ENCODE results near the gene LRP8. TPM values are rescaled to one million over a fixed set of nuclear protein-coding genes. Genes with fewer than 3 reads are reported as not detected.

Gene LRP8
- total and polyA plus RNA-seq, 2 of the 13 experiments (the other 11 are each of a cell fraction or from before 2014, with no cell fraction given) = 17.3 to 17.4 TPM

DNA sequence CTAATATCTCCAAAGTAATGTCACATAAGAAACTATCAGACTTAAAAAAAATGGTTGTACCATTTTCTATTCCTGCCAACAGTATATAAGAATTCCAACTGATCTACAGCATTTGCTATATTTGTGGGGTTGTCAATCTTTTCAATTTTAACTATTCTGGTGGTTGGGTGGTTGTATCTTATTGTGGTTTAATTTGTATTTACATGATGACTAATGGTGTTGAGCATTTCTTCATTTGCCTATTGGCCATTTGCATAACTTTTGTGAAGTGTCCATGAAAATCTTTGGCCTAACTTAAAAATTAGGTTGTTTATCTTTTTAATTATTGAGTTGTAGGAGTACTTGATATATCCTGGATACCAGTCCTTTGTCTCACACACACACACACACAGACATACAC lies 26.2 kb upstream of the LRP8 start (continued):
- TF ChIP-seq, protein P1, sequence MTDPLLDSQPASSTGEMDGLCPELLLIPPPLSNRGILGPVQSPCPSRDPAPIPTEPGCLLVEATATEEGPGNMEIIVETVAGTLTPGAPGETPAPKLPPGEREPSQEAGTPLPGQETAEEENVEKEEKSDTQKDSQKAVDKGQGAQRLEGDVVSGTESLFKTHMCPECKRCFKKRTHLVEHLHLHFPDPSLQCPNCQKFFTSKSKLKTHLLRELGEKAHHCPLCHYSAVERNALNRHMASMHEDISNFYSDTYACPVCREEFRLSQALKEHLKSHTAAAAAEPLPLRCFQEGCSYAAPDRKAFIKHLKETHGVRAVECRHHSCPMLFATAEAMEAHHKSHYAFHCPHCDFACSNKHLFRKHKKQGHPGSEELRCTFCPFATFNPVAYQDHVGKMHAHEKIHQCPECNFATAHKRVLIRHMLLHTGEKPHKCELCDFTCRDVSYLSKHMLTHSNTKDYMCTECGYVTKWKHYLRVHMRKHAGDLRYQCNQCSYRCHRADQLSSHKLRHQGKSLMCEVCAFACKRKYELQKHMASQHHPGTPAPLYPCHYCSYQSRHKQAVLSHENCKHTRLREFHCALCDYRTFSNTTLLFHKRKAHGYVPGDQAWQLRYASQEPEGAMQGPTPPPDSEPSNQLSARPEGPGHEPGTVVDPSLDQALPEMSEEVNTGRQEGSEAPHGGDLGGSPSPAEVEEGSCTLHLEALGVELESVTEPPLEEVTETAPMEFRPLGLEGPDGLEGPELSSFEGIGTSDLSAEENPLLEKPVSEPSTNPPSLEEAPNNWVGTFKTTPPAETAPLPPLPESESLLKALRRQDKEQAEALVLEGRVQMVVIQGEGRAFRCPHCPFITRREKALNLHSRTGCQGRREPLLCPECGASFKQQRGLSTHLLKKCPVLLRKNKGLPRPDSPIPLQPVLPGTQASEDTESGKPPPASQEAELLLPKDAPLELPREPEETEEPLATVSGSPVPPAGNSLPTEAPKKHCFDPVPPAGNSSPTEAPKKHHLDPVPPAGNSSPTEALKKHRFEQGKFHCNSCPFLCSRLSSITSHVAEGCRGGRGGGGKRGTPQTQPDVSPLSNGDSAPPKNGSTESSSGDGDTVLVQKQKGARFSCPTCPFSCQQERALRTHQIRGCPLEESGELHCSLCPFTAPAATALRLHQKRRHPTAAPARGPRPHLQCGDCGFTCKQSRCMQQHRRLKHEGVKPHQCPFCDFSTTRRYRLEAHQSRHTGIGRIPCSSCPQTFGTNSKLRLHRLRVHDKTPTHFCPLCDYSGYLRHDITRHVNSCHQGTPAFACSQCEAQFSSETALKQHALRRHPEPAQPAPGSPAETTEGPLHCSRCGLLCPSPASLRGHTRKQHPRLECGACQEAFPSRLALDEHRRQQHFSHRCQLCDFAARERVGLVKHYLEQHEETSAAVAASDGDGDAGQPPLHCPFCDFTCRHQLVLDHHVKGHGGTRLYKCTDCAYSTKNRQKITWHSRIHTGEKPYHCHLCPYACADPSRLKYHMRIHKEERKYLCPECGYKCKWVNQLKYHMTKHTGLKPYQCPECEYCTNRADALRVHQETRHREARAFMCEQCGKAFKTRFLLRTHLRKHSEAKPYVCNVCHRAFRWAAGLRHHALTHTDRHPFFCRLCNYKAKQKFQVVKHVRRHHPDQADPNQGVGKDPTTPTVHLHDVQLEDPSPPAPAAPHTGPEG (CRISPR knock-in tag; IDR thresholded peaks at IDR 0.05) = no peak
- no peak for TF ChIP-seq ZNF12 (CRISPR knock-in tag; IDR thresholded peaks at IDR 0.05)
- no peak for TF ChIP-seq SP1 (IDR thresholded peaks at IDR 0.05)
- no peak for TF ChIP-seq SP1 (CRISPR knock-in tag; IDR thresholded peaks at IDR 0.05)
- TF ChIP-seq FOXM1 (CRISPR knock-in tag; IDR thresholded peaks at IDR 0.05) = no peak
- no peak for TF ChIP-seq SMC3 (IDR thresholded peaks at IDR 0.05; ENCODE audit: low read length)
- no peak for TF ChIP-seq ZKSCAN1 (IDR thresholded peaks at IDR 0.05; ENCODE audit: low read length)
- no peak for TF ChIP-seq NR2F2 (IDR thresholded peaks at IDR 0.05; ENCODE audit: borderline replicate concordance, low read depth)

DNA sequence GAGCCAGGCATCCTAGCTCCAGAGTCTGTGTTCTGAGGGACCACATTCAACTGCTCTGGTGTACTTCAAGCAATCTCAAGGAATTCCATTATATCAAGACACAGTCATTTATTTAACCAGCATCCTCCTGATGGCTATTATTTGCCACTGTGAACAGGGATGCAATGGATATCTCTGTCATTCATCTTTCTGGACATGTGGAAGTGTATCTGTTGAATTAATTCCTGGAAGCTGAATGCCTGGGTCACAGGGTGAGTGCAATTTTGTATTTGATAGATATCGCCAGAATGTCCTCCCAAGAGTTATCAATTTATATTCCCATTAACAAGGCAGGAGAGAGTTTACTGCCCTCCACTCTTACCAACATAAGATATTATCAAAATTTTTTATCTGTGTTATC lies 24.7 kb upstream of the LRP8 start:
- no peaks in the 10 kb centered on the region for H3K36me3 ChIP-seq (replicated peaks in 1 of 2; ENCODE audit: control insufficient read depth in 1 of 2, insufficient read depth in 2 of 2, low read length in 2 of 2)
- FAIRE-seq (no peak), ATAC-seq (no peak), DNase-seq (ENCODE audit: low spot score) (no peak)
- H3K4me1 ChIP-seq (ENCODE audit: insufficient read depth, low read length) = no peaks in the 10 kb centered on the region
- no peak overlapping the region for H3K27ac ChIP-seq (ENCODE audit: extremely low read length, insufficient read depth, low read length)
- no peaks in the 10 kb centered on the region for H3K9me3 ChIP-seq (ENCODE audit: low read length)
- in situ Hi-C loops (cut with HindIII; ENCODE audit: extremely low pct_ligation_motif_present, low pct_unique_long_range_greater_than_20kb) (no loop called here), intact Hi-C loops (cut with micrococcal nuclease; ENCODE audit: unreplicated experiment) (no loop called here)
- ChIA-PET CTCF (ENCODE audit: low intra/inter-chr PET ratio, low total read pairs) (no interaction called here), POLR2A (no interaction called here)
- no peak overlapping the region for H2AFZ ChIP-seq (ENCODE audit: low read length)
- H4K20me1 ChIP-seq (ENCODE audit: insufficient read depth, low read length) = no peaks in the 10 kb centered on the region
- H3K79me2 ChIP-seq (ENCODE audit: insufficient read depth, low read length) = no peaks in the 10 kb centered on the region
- BruUV-seq (replicated peaks) = no TSS peak
- H3K27me3 ChIP-seq (ENCODE audit: control insufficient read depth in 1 of 2, insufficient read depth in 2 of 2, low read length in 2 of 2) = peaks cover 0 to 21% of the 10 kb centered on the region in 2 experiments; a peak in 4 of 5 replicates
- H3K4me3 ChIP-seq (replicated peaks in 1 of 3; ENCODE audit: insufficient read depth in 1 of 3, low read depth in 2 of 3, low read length in 3 of 3) = no peak overlapping the region
- WGBS (ENCODE audit: low lambda C conversion rate) = 0% methylated on average over 1 of the region's 1 CpG
- no peak overlapping the region for H3K9ac ChIP-seq (ENCODE audit: insufficient read depth, low read depth, low read length)
- no peak overlapping the region for H3K4me2 ChIP-seq (ENCODE audit: low read depth, low read length)
- no peak for TF ChIP-seq ZNF703 (CRISPR knock-in tag; IDR thresholded peaks at IDR 0.05; ENCODE audit: borderline replicate concordance)
- TF ChIP-seq MLLT10 (CRISPR knock-in tag; IDR thresholded peaks at IDR 0.05) = no peak
- no peak for TF ChIP-seq HIVEP1 (CRISPR knock-in tag; IDR thresholded peaks at IDR 0.05)
- TF ChIP-seq SPEN (CRISPR knock-in tag; IDR thresholded peaks at IDR 0.05; ENCODE audit: low read depth) = no peak
- no peak for TF ChIP-seq ZNF879 (CRISPR knock-in tag; IDR thresholded peaks at IDR 0.05)
- TF ChIP-seq ZNF335 (CRISPR knock-in tag; IDR thresholded peaks at IDR 0.05) = no peak
- TF ChIP-seq ZNF737 (CRISPR knock-in tag; IDR thresholded peaks at IDR 0.05; ENCODE audit: borderline replicate concordance) = no peak
- TF ChIP-seq, protein P2, sequence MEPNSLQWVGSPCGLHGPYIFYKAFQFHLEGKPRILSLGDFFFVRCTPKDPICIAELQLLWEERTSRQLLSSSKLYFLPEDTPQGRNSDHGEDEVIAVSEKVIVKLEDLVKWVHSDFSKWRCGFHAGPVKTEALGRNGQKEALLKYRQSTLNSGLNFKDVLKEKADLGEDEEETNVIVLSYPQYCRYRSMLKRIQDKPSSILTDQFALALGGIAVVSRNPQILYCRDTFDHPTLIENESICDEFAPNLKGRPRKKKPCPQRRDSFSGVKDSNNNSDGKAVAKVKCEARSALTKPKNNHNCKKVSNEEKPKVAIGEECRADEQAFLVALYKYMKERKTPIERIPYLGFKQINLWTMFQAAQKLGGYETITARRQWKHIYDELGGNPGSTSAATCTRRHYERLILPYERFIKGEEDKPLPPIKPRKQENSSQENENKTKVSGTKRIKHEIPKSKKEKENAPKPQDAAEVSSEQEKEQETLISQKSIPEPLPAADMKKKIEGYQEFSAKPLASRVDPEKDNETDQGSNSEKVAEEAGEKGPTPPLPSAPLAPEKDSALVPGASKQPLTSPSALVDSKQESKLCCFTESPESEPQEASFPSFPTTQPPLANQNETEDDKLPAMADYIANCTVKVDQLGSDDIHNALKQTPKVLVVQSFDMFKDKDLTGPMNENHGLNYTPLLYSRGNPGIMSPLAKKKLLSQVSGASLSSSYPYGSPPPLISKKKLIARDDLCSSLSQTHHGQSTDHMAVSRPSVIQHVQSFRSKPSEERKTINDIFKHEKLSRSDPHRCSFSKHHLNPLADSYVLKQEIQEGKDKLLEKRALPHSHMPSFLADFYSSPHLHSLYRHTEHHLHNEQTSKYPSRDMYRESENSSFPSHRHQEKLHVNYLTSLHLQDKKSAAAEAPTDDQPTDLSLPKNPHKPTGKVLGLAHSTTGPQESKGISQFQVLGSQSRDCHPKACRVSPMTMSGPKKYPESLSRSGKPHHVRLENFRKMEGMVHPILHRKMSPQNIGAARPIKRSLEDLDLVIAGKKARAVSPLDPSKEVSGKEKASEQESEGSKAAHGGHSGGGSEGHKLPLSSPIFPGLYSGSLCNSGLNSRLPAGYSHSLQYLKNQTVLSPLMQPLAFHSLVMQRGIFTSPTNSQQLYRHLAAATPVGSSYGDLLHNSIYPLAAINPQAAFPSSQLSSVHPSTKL (CRISPR knock-in tag; IDR thresholded peaks at IDR 0.05) = no peak
- TF ChIP-seq ZNF747 (CRISPR knock-in tag; IDR thresholded peaks at IDR 0.05; ENCODE audit: borderline replicate concordance) = no peak
- no peak for TF ChIP-seq MZF1 (CRISPR knock-in tag; IDR thresholded peaks at IDR 0.05; ENCODE audit: borderline replicate concordance)
